OCI-LY7 (cell line): ENCODE data around the gene NAALAD2. TPM values are rescaled to one million over a fixed set of nuclear protein-coding genes. Genes with fewer than 3 reads are reported as not detected.

Experiments
- BruUV-seq: library from RNA; stranded (reverse); fragments of 400-500 nt; replicated peaks from 2 replicates; lab custom pipeline; 2021; lab: Mats Ljungman, UMichigan
- CTCF ChIA-PET: fragments of 300-600 bp; sonication (Branson Sonifier 250); formaldehyde crosslinking; loops from one replicate; lab custom pipeline; 2022; ENCODE audit warnings: antibody characterized with exemption; ENCODE audit not compliant: unreplicated experiment; lab: Charles Lee
- POLR2A ChIA-PET: fragments of 300-600 bp; sonication (Branson Sonifier 250); formaldehyde crosslinking; loops from one replicate; lab custom pipeline; 2022; ENCODE audit warnings: antibody characterized with exemption; lab: Charles Lee
- DNase-seq: peaks from one replicate; pipeline ENCODE4 v3.0.0-alpha.2; 2015; ENCODE audit warnings: low spot score
- H2AFZ ChIP-seq: fragments of 200-600 bp; sonication (generic), shearing (Covaris generic); 2 replicates; pipeline ENCODE4 v1.6.1; 2014; ENCODE audit warnings: mild to moderate bottlenecking, antibody characterized with exemption, low read length, moderate library complexity
- H3K27ac ChIP-seq: fragments of 200-600 bp; sonication (generic); 2 replicates; pipeline ENCODE4 v1.5.1; 2014; ENCODE audit warnings: mixed run types, low read depth, mild to moderate bottlenecking, moderate library complexity, low read length, inconsistent platforms; ENCODE audit not compliant: poor library complexity, severe bottlenecking
- H3K36me3 ChIP-seq: fragments of 200-600 bp; sonication (generic); 2 replicates; pipeline ENCODE4 v1.6.1; 2014; ENCODE audit warnings: mild to moderate bottlenecking, antibody characterized with exemption, low read length, moderate library complexity, mixed read lengths; ENCODE audit not compliant: insufficient read depth
- H3K4me1 ChIP-seq: fragments of 200-600 bp; sonication (generic); 2 replicates; pipeline ENCODE4 v1.5.1; 2014; ENCODE audit warnings: mild to moderate bottlenecking, low read length; ENCODE audit not compliant: insufficient read depth, poor library complexity, severe bottlenecking
- H3K4me2 ChIP-seq: fragments of 200-600 bp; sonication (generic); 2 replicates; pipeline ENCODE4 v1.6.1; 2014; ENCODE audit warnings: mild to moderate bottlenecking, low read length
- H3K4me3 ChIP-seq: fragments of 200-600 bp; sonication (generic); 2 replicates; pipeline ENCODE4 v1.5.1; 2014; ENCODE audit warnings: mild to moderate bottlenecking, low read depth, low read length; ENCODE audit not compliant: poor library complexity, severe bottlenecking
- H3K79me2 ChIP-seq: fragments of 200-600 bp; sonication (generic); 2 replicates; pipeline ENCODE4 v1.6.1; 2016; ENCODE audit warnings: low read depth, mild to moderate bottlenecking, low read length, moderate library complexity, mixed read lengths; ENCODE audit not compliant: insufficient read depth
- H3K9me2 ChIP-seq: fragments of 200-600 bp; sonication (generic); 2 replicates; pipeline ENCODE4 v1.6.1; 2016; ENCODE audit warnings: mild to moderate bottlenecking, low read length, mixed read lengths; ENCODE audit not compliant: insufficient read depth
- H3K9me3 ChIP-seq: fragments of 200-600 bp; sonication (generic); 2 replicates; pipeline ENCODE4 v1.6.1; 2014; ENCODE audit warnings: mild to moderate bottlenecking, mixed run types, low read length, mixed read lengths
- H4K20me1 ChIP-seq: fragments of 200-600 bp; sonication (generic); 2 replicates; pipeline ENCODE4 v1.6.1; 2014; ENCODE audit warnings: mild to moderate bottlenecking, antibody characterized with exemption, low read length, moderate library complexity, mixed read lengths; ENCODE audit not compliant: insufficient read depth
- EZH2phosphoT487 ChIP-seq: fragments of 200-600 bp; sonication (generic); IDR thresholded peaks from 2 replicates; pipeline ENCODE4 v1.6.1; 2018; ENCODE audit warnings: low read depth, borderline replicate concordance, mild to moderate bottlenecking, mixed run types, antibody characterized with exemption, low read length, moderate library complexity, mixed read lengths
- intact Hi-C: fragments of 100-400 bp; cut with micrococcal nuclease; formaldehyde crosslinking; loops from one replicate; pipeline ENCODE4 v1.10.0; 2022; ENCODE audit not compliant: unreplicated experiment
- total RNA-seq, 2 experiments: library from RNA; depleted of rRNA in 1 of 2; stranded (reverse); fragments of >200 nt in 1 of 2; shearing (Covaris generic) in 1 of 2; gene quantifications; 2 replicates each; pipeline ENCODE4 v1.2.3, GENCODE V29; 2014 to 2022
- TF ChIP-seq, protein P1 (sequence below): fragments of 200-600 bp; sonication (generic); conservative IDR thresholded peaks from 2 replicates; pipeline ENCODE4 v1.5.1; 2014; ENCODE audit warnings: mild to moderate bottlenecking, antibody characterized with exemption, low read length, moderate library complexity, mixed read lengths

NAALAD2 gene
- total RNA-seq, 2 experiments from 2014 or later = not detected

DNA sequence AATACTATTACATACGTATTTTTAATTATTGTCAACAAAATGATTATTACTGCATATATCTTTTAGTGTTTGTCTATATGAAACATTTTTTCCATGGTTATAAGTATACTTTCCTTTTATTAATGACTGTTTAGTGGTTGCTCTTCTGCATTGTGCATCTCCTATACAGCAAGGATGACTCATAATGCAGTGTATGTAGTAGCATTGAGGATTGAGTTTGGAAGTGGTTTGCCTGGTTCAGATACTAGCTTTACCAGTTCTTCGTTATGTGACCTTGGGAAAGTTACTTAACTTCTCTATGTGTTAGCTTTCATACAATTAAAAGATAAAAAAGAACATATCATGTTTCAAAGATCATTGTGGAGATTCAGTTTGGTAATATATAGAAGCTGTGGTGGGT lies 44.3 kb downstream of the NAALAD2 start:
- ChIA-PET POLR2A (no interaction called here), CTCF (no interaction called here)
- no peaks in the 10 kb centered on the region for H3K79me2 ChIP-seq
- H3K27ac ChIP-seq = no peak overlapping the region
- TF ChIP-seq, protein P1, sequence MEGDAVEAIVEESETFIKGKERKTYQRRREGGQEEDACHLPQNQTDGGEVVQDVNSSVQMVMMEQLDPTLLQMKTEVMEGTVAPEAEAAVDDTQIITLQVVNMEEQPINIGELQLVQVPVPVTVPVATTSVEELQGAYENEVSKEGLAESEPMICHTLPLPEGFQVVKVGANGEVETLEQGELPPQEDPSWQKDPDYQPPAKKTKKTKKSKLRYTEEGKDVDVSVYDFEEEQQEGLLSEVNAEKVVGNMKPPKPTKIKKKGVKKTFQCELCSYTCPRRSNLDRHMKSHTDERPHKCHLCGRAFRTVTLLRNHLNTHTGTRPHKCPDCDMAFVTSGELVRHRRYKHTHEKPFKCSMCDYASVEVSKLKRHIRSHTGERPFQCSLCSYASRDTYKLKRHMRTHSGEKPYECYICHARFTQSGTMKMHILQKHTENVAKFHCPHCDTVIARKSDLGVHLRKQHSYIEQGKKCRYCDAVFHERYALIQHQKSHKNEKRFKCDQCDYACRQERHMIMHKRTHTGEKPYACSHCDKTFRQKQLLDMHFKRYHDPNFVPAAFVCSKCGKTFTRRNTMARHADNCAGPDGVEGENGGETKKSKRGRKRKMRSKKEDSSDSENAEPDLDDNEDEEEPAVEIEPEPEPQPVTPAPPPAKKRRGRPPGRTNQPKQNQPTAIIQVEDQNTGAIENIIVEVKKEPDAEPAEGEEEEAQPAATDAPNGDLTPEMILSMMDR = no peak
- TF ChIP-seq EZH2phosphoT487 = no peak
- BruUV-seq = no TSS peak
- no peaks in the 10 kb centered on the region for H3K9me3 ChIP-seq
- no peak overlapping the region for H3K4me2 ChIP-seq
- H3K4me1 ChIP-seq = no peaks in the 10 kb centered on the region
- DNase-seq = no peak
- intact Hi-C loops = no loop called here
- H3K9me2 ChIP-seq = no peaks in the 10 kb centered on the region
- no peak overlapping the region for H3K4me3 ChIP-seq
- no peak overlapping the region for H2AFZ ChIP-seq
- no peaks in the 10 kb centered on the region for H3K36me3 ChIP-seq
- no peaks in the 10 kb centered on the region for H4K20me1 ChIP-seq

DNA sequence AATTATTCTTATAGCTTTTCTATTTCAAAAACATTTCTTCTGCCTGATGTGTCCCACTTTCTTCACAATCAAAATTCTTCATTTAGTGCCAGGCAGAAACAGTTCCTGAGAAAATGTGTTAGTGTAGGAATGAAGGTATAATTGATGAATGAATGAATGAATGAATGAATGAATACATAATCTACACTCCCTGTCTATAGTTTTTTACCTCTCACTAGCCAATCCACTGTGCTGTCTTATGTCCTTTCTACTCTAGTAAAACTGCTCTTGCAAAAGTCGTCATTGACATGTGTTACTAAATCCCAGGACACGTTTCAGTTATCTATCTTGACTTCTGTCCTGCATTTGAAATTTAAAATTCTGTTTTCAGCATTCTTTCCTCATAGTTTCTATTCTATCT lies 45.5 kb downstream of the NAALAD2 start:
- Histone ChIP-seq H3K4me1 (no peaks in the 10 kb centered on the region), H2AFZ (no peak overlapping the region), H3K4me2 (no peak overlapping the region), H3K9me3 (no peaks in the 10 kb centered on the region), H3K9me2 (no peaks in the 10 kb centered on the region), H3K36me3 (no peaks in the 10 kb centered on the region), H4K20me1 (no peaks in the 10 kb centered on the region), H3K4me3 (no peak overlapping the region), H3K27ac (no peak overlapping the region), H3K79me2 (no peaks in the 10 kb centered on the region)
- DNase-seq = no peak
- CTCF ChIA-PET = no interaction called here
- POLR2A ChIA-PET = interaction anchor here (0.8 kb wide), 1 partner anchor 11 kb away, joined by 3 read pairs; no protein-coding TSS in a partner anchor
- TF ChIP-seq, protein P1 = no peak
- TF ChIP-seq EZH2phosphoT487 = no peak
- intact Hi-C loops = no loop called here
- BruUV-seq = no TSS peak

DNA sequence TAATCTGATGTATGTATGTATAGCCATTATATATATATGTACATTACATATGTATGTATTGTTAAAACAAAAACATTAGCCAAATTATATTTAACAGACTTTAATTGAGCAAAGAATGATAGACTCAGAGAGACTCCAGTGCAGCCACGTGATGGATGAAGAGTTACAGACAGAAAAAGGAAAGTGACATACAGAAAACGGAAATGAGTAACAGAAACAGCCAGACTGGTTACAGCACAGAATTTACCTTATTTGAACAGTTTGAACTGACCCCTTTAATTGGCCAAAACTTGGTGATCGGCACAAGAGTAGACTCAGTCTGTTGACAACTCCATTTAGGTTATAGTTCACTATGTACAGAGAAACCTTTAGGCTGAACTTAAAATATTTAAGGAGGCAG lies 53.4 kb downstream of the NAALAD2 start:
- Histone ChIP-seq H3K9me2 (no peaks in the 10 kb centered on the region), H3K4me2 (no peak overlapping the region), H3K9me3 (no peaks in the 10 kb centered on the region), H3K27ac (no peak overlapping the region), H3K4me1 (no peaks in the 10 kb centered on the region), H3K4me3 (no peak overlapping the region), H3K79me2 (no peaks in the 10 kb centered on the region), H4K20me1 (no peaks in the 10 kb centered on the region), H3K36me3 (0 out of 2 replicates have a peak, but pooled peaks cover 4% of the 10 kb centered on the region), H2AFZ (no peak overlapping the region)
- ChIA-PET CTCF (no interaction called here), POLR2A (no interaction called here)
- DNase-seq = no peak
- TF ChIP-seq, protein P1 = no peak
- TF ChIP-seq EZH2phosphoT487 = no peak
- intact Hi-C loops = no loop called here
- no TSS peak for BruUV-seq
